NT2/D1 (cell line): Measurements from ENCODE around the gene APP.
"Not testable (repeated sequence)": the region's sequence is repeated elsewhere in the genome, so short reads cannot be mapped to it uniquely, and the experiment has no call there.

Source experiments
- DNase-seq: peaks from one replicate; pipeline ENCODE4 v3.0.0-alpha.2; 2011; ENCODE audit warnings: low read depth, low spot score
- H3K27me3 ChIP-seq: 2 replicates; pipeline ENCODE4 v1.6.0; 2011; ENCODE audit warnings: mild to moderate bottlenecking; ENCODE audit not compliant: insufficient read length, insufficient read depth
- H3K36me3 ChIP-seq: 2 replicates; pipeline ENCODE4 v1.6.1; 2011; ENCODE audit warnings: mild to moderate bottlenecking, low read length, mixed read lengths; ENCODE audit not compliant: insufficient read depth, insufficient read length
- H3K4me1 ChIP-seq: 2 replicates; pipeline ENCODE4 v1.5.1; 2011; ENCODE audit not compliant: insufficient read depth, insufficient read length
- H3K4me3 ChIP-seq: 2 replicates; pipeline ENCODE4 v1.5.1; 2011; ENCODE audit warnings: low read depth; ENCODE audit not compliant: insufficient read length
- H3K9ac ChIP-seq: 2 replicates; pipeline ENCODE4 v1.6.0; 2011; ENCODE audit warnings: low read depth; ENCODE audit not compliant: insufficient read length
- H3K9me3 ChIP-seq: 2 replicates; pipeline ENCODE4 v1.5.1; 2011; ENCODE audit warnings: mild to moderate bottlenecking, low read length; ENCODE audit not compliant: insufficient read depth
- SUZ12 ChIP-seq: IDR thresholded peaks from 2 replicates; pipeline ENCODE4 v1.6.1; 2011; ENCODE audit not compliant: insufficient read length, insufficient read depth; ENCODE audit errors: extremely low read depth
- YY1 ChIP-seq: IDR thresholded peaks from 2 replicates; pipeline ENCODE4 v1.6.1; 2011; ENCODE audit not compliant: insufficient read length, insufficient read depth
- ZNF274 ChIP-seq: IDR thresholded peaks from 2 replicates; pipeline ENCODE4 v1.6.1; 2011; ENCODE audit warnings: mild to moderate bottlenecking, low read depth, low read length

APP gene

GRCh38 chr21:26136671-26137070, 33.9 kb downstream of the APP start:
- H3K9ac ChIP-seq: no peak overlapping the region
- TF ChIP-seq ZNF274 (no peak), SUZ12 (no peak), YY1 (no peak)
- DNase-seq: no peak
- H3K27me3 ChIP-seq: no peaks in the 10 kb centered on the region
- H3K36me3 ChIP-seq: peaks cover 43% of the 10 kb centered on the region
- no peak overlapping the region for H3K4me3 ChIP-seq
- H3K9me3 ChIP-seq: 0 out of 2 replicates have a peak, but pooled peaks cover 4% of the 10 kb centered on the region
- H3K4me1 ChIP-seq: no peaks in the 10 kb centered on the region

GRCh38 chr21:26135520-26135919, 35.0 kb downstream of the APP start:
- 0 out of 2 replicates have a peak, but pooled peaks cover 4% of the 10 kb centered on the region for H3K9me3 ChIP-seq
- no peak for DNase-seq
- peaks cover 35% of the 10 kb centered on the region for H3K36me3 ChIP-seq
- H3K27me3 ChIP-seq: no peaks in the 10 kb centered on the region
- H3K9ac ChIP-seq: no peak overlapping the region
- H3K4me3 ChIP-seq: no peak overlapping the region
- H3K4me1 ChIP-seq: no peaks in the 10 kb centered on the region
- TF ChIP-seq ZNF274 (no peak), SUZ12 (no peak), YY1 (no peak)

GRCh38 chr21:26131554-26131953, 39.0 kb downstream of the APP start:
- no peaks in the 10 kb centered on the region for H3K4me1 ChIP-seq
- no peak overlapping the region for H3K4me3 ChIP-seq
- H3K9ac ChIP-seq: no peak overlapping the region
- DNase-seq: no peak
- H3K9me3 ChIP-seq: no peaks in the 10 kb centered on the region
- no peaks in the 10 kb centered on the region for H3K27me3 ChIP-seq
- no peak for TF ChIP-seq YY1
- no peak for TF ChIP-seq ZNF274
- no peak for TF ChIP-seq SUZ12
- peaks cover 20% of the 10 kb centered on the region for H3K36me3 ChIP-seq

GRCh38 chr21:26131053-26131452, 39.5 kb downstream of the APP start:
- DNase-seq, H3K9ac ChIP-seq, H3K9me3 ChIP-seq, H3K4me1 ChIP-seq, H3K27me3 ChIP-seq, H3K4me3 ChIP-seq: not testable (repeated sequence)
- peaks cover 15% of the 10 kb centered on the region for H3K36me3 ChIP-seq

GRCh38 chr21:26130249-26130881, 40.2 kb downstream of the APP start:
- no peak for TF ChIP-seq YY1
- TF ChIP-seq SUZ12: no peak
- no peak for TF ChIP-seq ZNF274
- Histone ChIP-seq H3K9ac (no peak overlapping the region), H3K36me3 (peaks cover 13% of the 10 kb centered on the region), H3K9me3 (no peaks in the 10 kb centered on the region), H3K4me3 (no peak overlapping the region), H3K27me3 (no peaks in the 10 kb centered on the region), H3K4me1 (peaks cover 3% of the 10 kb centered on the region)
- no peak for DNase-seq

GRCh38 chr21:26127918-26128317, 42.7 kb downstream of the APP start:
- no peak overlapping the region for H3K4me3 ChIP-seq
- H3K27me3 ChIP-seq: no peaks in the 10 kb centered on the region
- no peak for TF ChIP-seq ZNF274
- no peak for TF ChIP-seq SUZ12
- TF ChIP-seq YY1: no peak
- no peak overlapping the region for H3K9ac ChIP-seq
- peaks cover 7% of the 10 kb centered on the region for H3K4me1 ChIP-seq
- peaks cover 5% of the 10 kb centered on the region for H3K36me3 ChIP-seq
- H3K9me3 ChIP-seq: no peaks in the 10 kb centered on the region
- no peak for DNase-seq

- no peak for TF ChIP-seq SUZ12
- no peak for TF ChIP-seq ZNF274
- TF ChIP-seq YY1: no peak
- no peak overlapping the region for H3K9ac ChIP-seq
- no peaks in the 10 kb centered on the region for H3K27me3 ChIP-seq
- DNase-seq: no peak
- no peak overlapping the region for H3K4me3 ChIP-seq
- H3K36me3 ChIP-seq: peaks cover 5% of the 10 kb centered on the region
- no peaks in the 10 kb centered on the region for H3K9me3 ChIP-seq
- peaks cover 7% of the 10 kb centered on the region for H3K4me1 ChIP-seq
Observed at GRCh38 chr21:26127073-26127814, 43.3 kb downstream of the APP start.
